Pancreas (tissue), 10 donors: ENCODE data around the gene GDE1. TPM values are rescaled to one million over a fixed set of nuclear protein-coding genes. Genes with fewer than 3 reads are reported as not detected.

Experiments used
- ATAC-seq, 4 donors: fragments of 200-7000 bp; cut with Tn5 transposase; one replicate each; pipeline versions ENCODE4 v1.8.0 to v1.9.1; 2020; ENCODE audit warnings: mild to moderate bottlenecking in 4 of 4, moderate library complexity in 4 of 4
- DNase-seq, 6 donors: peaks; one replicate each; pipeline ENCODE4 v3.0.0-alpha.2; 2020
- FAIRE-seq: peaks from 2 replicates; lab custom pipeline; 2012; peaks lifted over from hg19 to GRCh38; lab: Jason Lieb, UNC
- H3K27ac ChIP-seq, 4 donors: fragments of 200-600 bp; sonication (generic); 1 replicate in 3 of 4; 2 replicates in 1 of 4; pipeline versions ENCODE4 v1.5.0 to v1.8.0; 2020
- H3K27me3 ChIP-seq, 4 donors: fragments of 200-600 bp; one replicate each; pipeline ENCODE4 v1.8.0; 2021
- H3K36me3 ChIP-seq, 3 donors: fragments of 200-600 bp; sonication (generic) in 1 of 3; one replicate each; pipeline versions ENCODE4 v1.5.0 to v1.8.0; 2020 to 2021
- H3K4me1 ChIP-seq, 3 donors: fragments of 200-600 bp; one replicate each; pipeline ENCODE4 v1.8.0; 2021
- H3K4me3 ChIP-seq, 4 donors: fragments of 200-600 bp; sonication (generic) in 2 of 4; one replicate each; pipeline versions ENCODE4 v1.5.0 to v1.8.0; 2020 to 2021
- H3K9me3 ChIP-seq, 4 donors: fragments of 200-600 bp; one replicate each; pipeline ENCODE4 v1.8.0; 2021
- CTCF ChIP-seq, 4 donors: fragments of 200-600 bp; sonication (generic) in 3 of 4; IDR thresholded peaks; one replicate each; pipeline versions ENCODE4 v1.5.0 to v1.8.0; 2021; ENCODE audit warnings: antibody characterized with exemption in 4 of 4
- WGBS, 2 donors: extraction: QIAGEN DNeasy Blood & Tissue Kit; methylation state at CpG; one replicate each; pipeline ENCODE4 v1.1.7; 2013; 5-methylcytosine and 5-hydroxymethylcytosine counted together
- intact Hi-C, 3 donors: fragments of 100-400 bp; cut with DNase I; formaldehyde crosslinking; loops; one replicate each; pipeline versions ENCODE4 v1.11.1 to v1.14.2; 2022
- polyA plus RNA-seq, 2 donors: library from polyadenylated mRNA; stranded (reverse); fragments of 200-250 nt; gene quantifications; one replicate each; pipeline ENCODE4 v1.2.3, GENCODE V29; 2013
- total RNA-seq, 6 donors: library from RNA; stranded (reverse); fragmentation: NEBNext Ultra II Directional in 4 of 6; extraction: Animal tissue kit (Norgen Biotek cat#: 25700) in 4 of 6; gene quantifications; one replicate each; pipeline versions ENCODE4 v1.2.1 to v1.2.4, GENCODE V29; 2021 to 2023
- donor health status: healthy with polysubstance abuse.
- donor health status: DM: no; HTN: no; CAD: no; lungs with moderate emphysema.
- donor health status: DM: no; HTN: no; CAD: no.
- donor health status: control.
- donor health status: control.
- donor health status: Bipolar disorder and iron deficiency.
- donor health status: DM: yes; HTN: yes; CAD: no.
- donor health status: DM: no; HTN: no; CAD: no.
- donor health status: DM: no; HTN: no; CAD: no.
- donor health status: DM: yes; HTN: yes; CAD: no.

Gene GDE1
- total and polyA plus RNA-seq, 8 donors = 14.3 to 39.4 (median 27.2) TPM

GRCh38 chr16:19488213-19488640 lies 33.7 kb downstream of the GDE1 start:
- no peaks in the 10 kb centered on the region for H3K4me1 ChIP-seq
- no peaks in the 10 kb centered on the region for H3K27me3 ChIP-seq
- peak in 3 of 4 donors; percentile 53 to 67 (median 60) for ATAC-seq
- FAIRE-seq = no peak
- H3K9me3 ChIP-seq = no peaks in the 10 kb centered on the region
- no peak for DNase-seq
- no peak overlapping the region for H3K4me3 ChIP-seq
- H3K36me3 ChIP-seq = no peaks in the 10 kb centered on the region
- WGBS, 2 donors = 66 to 70% methylated on average over 4 of the region's 4 CpGs
- intact Hi-C loops = no loop called here
- H3K27ac ChIP-seq = no peak overlapping the region
- no peak for TF ChIP-seq CTCF (IDR thresholded peaks at IDR 0.05)

- WGBS, 2 donors = 75 to 83% methylated on average over 10 of the region's 10 CpGs
- Histone ChIP-seq H3K36me3 (no peaks in the 10 kb centered on the region), H3K27ac (no peak overlapping the region), H3K4me1 (no peaks in the 10 kb centered on the region), H3K4me3 (no peak overlapping the region), H3K27me3 (no peaks in the 10 kb centered on the region), H3K9me3 (no peaks in the 10 kb centered on the region)
- DNase-seq (no peak), ATAC-seq (peak in 2 of 4 donors; percentile 22 to 23), FAIRE-seq (no peak)
- intact Hi-C loops = no loop called here
- no peak for TF ChIP-seq CTCF (IDR thresholded peaks at IDR 0.05)
Observed at GRCh38 chr16:19486750-19487325, 35.1 kb downstream of the GDE1 start.

- DNase-seq = no peak
Observed at GRCh38 chr16:19486051-19486450, 35.8 kb downstream of the GDE1 start.

GRCh38 chr16:19485611-19486010 lies 36.3 kb downstream of the GDE1 start:
- Histone ChIP-seq H3K27ac (no peak overlapping the region), H3K36me3 (no peaks in the 10 kb centered on the region), H3K4me1 (no peaks in the 10 kb centered on the region), H3K9me3 (no peaks in the 10 kb centered on the region), H3K27me3 (no peaks in the 10 kb centered on the region), H3K4me3 (no peak overlapping the region)
- WGBS, 2 donors = 82 to 88% methylated on average over 5 of the region's 5 CpGs
- DNase-seq = no peak
- intact Hi-C loops = no loop called here
- FAIRE-seq = no peak
- ATAC-seq = no peak
- TF ChIP-seq CTCF (IDR thresholded peaks at IDR 0.05) = no peak

More at GRCh38 chr16:19486051-19486450, 35.8 kb downstream of the GDE1 start:
- ATAC-seq (no peak), FAIRE-seq (no peak)
- Histone ChIP-seq H3K9me3 (no peaks in the 10 kb centered on the region), H3K27ac (no peak overlapping the region), H3K36me3 (no peaks in the 10 kb centered on the region), H3K27me3 (no peaks in the 10 kb centered on the region), H3K4me1 (no peaks in the 10 kb centered on the region), H3K4me3 (no peak overlapping the region)
- intact Hi-C loops = no loop called here
- TF ChIP-seq CTCF (IDR thresholded peaks at IDR 0.05) = no peak
- WGBS, 2 donors = 62 to 84% methylated on average over 4 of the region's 4 CpGs

GRCh38 chr16:19484096-19484495 lies 37.8 kb downstream of the GDE1 start:
- no peaks in the 10 kb centered on the region for H3K4me1 ChIP-seq
- H3K4me3 ChIP-seq = no peak overlapping the region
- H3K9me3 ChIP-seq = no peaks in the 10 kb centered on the region
- WGBS, 2 donors = 81% methylated on average over 3 of the region's 3 CpGs
- no peak for TF ChIP-seq CTCF (IDR thresholded peaks at IDR 0.05)
- DNase-seq (no peak), ATAC-seq (no peak), FAIRE-seq (no peak)
- no peaks in the 10 kb centered on the region for H3K36me3 ChIP-seq
- intact Hi-C loops = no loop called here
- no peak overlapping the region for H3K27ac ChIP-seq
- H3K27me3 ChIP-seq = no peaks in the 10 kb centered on the region
